Adipocyte (in vitro differentiated cells): ENCODE measurements around the gene MICAL2.

Source experiments
- DNase-seq: peaks from one replicate; pipeline ENCODE4 v3.0.0-alpha.2; 2015; ENCODE audit warnings: low read depth
- H3K27me3 ChIP-seq: replicated peaks from 2 replicates; pipeline ENCODE4 v1.7.0; 2013; ENCODE audit warnings: mild to moderate bottlenecking, low read length, moderate library complexity; ENCODE audit not compliant: control insufficient read depth, insufficient read depth
- H3K36me3 ChIP-seq: 2 replicates; pipeline ENCODE4 v1.7.0; 2013; ENCODE audit warnings: low read length, mild to moderate bottlenecking, moderate library complexity; ENCODE audit not compliant: control insufficient read depth, insufficient read depth, severe bottlenecking
- H3K4me1 ChIP-seq: 2 replicates; pipeline ENCODE4 v1.7.0; 2013; ENCODE audit warnings: mild to moderate bottlenecking, low read length, moderate library complexity; ENCODE audit not compliant: control insufficient read depth, insufficient read depth
- H3K4me3 ChIP-seq: 2 replicates; pipeline ENCODE4 v1.7.0; 2013; ENCODE audit warnings: mild to moderate bottlenecking, low read length, moderate library complexity
- H3K9ac ChIP-seq: 2 replicates; pipeline ENCODE4 v1.7.0; 2013; ENCODE audit warnings: mild to moderate bottlenecking, low read length, moderate library complexity
- H3K9me3 ChIP-seq: 2 replicates; pipeline ENCODE4 v1.7.0; 2013; ENCODE audit warnings: mild to moderate bottlenecking, low read length, moderate library complexity; ENCODE audit not compliant: control insufficient read depth

The MICAL2 gene

DNA sequence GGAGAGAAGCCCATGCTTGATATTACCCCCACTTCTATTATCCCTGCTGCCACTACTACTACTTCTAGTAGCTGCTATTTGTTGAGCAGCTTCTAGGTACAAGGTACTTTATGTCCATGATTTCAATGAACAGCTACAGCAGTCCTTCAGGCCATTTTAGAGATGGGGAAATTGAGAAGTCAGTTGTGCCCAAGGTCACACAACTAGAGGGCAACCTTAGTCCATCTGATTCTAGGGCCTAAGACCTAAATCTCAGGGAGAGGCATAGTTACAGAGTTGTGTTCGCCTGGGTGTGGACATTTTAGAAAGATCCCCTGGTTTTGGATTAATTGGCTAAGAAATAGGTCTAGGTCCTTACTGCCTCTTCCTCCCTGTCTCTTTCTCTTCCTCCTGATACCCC is 52.3 kb downstream of the MICAL2 start:
- Histone ChIP-seq H3K4me3 (no peak overlapping the region), H3K36me3 (peaks cover 13% of the 10 kb centered on the region), H3K9ac (no peak overlapping the region), H3K27me3 (no peaks in the 10 kb centered on the region), H3K9me3 (no peaks in the 10 kb centered on the region), H3K4me1 (peaks cover 29% of the 10 kb centered on the region)
- DNase-seq = no peak

DNA sequence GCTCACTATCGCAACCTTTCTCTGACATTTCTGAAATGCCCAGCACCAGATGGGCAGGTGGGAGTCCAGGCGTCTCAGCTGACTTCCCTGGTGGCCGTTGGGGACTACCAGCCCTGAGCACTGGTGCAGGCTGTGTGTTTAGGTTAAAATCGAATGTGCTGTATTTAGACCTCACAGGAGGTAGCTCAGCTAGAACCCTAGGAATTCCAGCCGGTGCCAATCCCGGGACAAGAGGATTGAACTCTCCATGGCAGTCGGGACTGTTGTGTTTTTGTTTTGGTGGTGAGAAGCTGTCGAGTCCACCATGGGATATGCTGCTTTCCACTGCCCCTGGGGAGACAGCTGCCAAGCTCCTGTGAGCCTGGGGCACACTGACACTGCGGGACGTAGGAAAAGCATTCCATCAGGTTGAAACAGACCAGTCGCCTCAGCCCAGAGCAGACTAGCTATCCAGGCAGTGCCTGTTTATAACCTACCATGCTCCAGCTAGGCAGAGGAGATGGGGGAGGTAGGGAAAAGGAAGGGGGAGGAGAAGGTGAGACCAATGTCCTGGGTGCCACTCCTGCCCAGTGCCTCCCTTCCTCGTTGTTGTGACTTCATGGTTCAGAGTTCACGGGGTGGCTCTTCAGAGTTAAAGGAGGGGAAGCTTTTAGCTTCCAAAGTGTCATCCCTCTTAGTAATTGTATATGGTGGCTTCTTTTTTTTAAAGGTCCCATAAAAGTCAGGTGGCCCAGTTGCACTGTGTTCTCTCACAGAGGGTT is 53.0 kb downstream of the MICAL2 start:
- H3K9ac ChIP-seq = no peak overlapping the region
- peaks cover 24% of the 10 kb centered on the region for H3K4me1 ChIP-seq
- no peak overlapping the region for H3K4me3 ChIP-seq
- no peaks in the 10 kb centered on the region for H3K9me3 ChIP-seq
- H3K27me3 ChIP-seq = no peaks in the 10 kb centered on the region
- H3K36me3 ChIP-seq = peaks cover 13% of the 10 kb centered on the region
- DNase-seq = peak; percentile 79

DNA sequence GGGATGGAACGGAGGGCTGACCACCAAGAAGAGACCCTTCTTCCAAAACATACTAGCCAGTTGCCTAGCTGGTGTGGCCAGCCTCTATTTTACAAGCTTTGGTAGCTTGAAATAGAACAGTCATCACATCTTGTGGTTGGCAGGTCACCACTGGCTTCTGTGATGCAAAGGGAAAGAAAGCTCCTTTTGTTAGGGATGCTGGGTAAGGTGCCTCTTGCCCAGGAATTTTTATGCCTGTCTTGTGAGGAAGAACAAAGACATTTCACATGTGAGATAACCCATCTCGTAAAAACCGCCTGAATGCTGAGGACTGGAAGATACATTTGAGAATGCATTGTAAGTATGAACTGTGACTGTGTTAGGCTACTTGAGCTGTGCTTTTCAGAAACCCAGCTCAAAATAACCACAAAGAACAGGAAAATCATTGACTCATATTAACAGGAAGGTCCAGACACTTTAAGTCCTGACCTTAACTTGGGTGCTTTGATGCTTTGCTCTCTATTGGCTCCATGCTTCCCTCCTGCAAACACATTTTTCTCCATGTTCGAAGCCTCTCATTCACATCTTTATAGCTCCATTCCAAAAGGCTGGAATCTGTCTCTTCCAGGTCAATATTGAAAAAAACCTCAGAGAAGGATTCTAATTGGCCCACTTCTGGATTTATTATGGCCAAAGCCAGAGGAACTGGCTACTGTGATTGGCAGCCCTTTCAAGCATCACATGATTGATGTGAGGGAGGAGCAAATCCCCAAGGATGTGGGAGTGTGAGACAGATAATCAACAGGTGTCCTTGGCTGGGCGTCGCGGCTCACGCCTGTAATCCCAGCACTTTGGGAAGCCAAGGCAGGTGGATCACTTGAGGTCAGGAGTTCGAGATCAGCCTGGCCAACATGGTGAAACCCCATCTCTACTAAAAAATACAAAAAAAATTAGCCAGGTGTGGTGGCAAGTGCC is 53.9 kb downstream of the MICAL2 start:
- Histone ChIP-seq H3K36me3 (peaks cover 13% of the 10 kb centered on the region), H3K9ac (no peak overlapping the region), H3K4me1 (peaks cover 16% of the 10 kb centered on the region), H3K27me3 (no peaks in the 10 kb centered on the region), H3K4me3 (no peak overlapping the region), H3K9me3 (no peaks in the 10 kb centered on the region)
- DNase-seq = peak; percentile 47

DNA sequence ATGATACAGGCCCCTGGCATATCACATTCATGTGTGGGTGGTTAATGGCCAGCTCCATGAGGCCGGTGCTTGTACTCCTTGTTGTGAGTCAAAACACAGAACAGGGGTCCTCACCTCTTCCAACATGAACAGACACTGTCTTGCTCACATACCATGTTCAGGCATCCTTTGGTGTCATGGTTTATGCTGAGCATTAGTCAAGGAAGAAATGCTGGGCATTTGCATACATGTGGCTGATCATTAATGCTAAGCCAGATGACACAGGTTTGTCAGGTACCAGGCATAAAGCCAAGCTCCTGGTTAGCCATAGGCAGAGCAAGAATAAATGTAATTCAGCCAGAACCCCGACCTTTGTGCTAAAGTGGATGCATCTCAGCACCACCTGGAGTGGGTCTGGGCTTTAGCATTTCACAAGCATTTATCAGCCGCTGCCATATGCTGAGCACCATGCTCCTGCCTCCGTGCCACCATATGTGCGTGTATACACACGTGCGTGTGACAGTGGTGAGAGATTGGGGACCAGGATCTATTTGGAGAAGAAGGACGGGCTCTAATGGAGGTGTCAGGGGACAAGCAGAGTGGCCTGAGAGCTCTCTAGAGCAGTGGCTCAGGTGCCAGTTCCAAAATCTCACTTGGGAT is 55.0 kb downstream of the MICAL2 start:
- Histone ChIP-seq H3K9me3 (no peaks in the 10 kb centered on the region), H3K27me3 (no peaks in the 10 kb centered on the region), H3K4me1 (peaks cover 9% of the 10 kb centered on the region), H3K36me3 (peaks cover 13% of the 10 kb centered on the region), H3K4me3 (no peak overlapping the region), H3K9ac (no peak overlapping the region)
- no peak for DNase-seq

DNA sequence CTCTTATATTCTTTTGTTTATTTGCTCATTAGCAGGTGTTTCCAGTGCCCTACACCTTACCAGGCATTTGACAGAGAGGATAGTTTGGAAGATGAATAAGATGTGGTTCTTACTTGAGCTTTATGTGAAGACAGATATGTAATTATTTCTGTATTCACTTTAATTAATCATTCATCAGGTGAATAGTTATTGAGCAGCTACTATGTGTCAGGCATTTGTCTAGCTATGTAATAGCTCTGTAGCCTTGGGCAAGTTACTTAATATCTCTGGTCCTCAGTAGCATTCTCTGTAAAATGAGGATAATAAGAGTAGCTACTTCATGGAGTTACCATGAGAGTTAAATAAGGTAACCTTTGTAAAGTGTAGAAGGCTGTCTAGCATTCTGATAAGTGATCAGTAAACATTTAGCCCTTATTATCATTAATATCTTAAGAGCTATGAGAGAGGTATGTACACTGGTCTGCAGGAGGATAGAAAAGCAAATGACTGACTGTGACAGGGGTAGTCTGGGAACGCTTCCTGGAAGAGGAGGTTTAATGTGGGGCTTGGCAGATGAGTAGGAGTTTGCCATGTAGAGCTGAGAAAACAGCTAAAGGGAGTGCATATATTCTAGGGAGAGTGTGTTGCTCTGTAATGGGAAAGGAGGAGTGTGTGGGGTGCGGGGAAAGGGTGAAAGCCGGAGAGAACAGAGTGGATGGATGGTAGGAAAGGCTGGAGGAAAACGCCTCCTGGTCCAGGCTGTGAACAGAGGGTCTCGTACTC is 56.1 kb downstream of the MICAL2 start:
- Histone ChIP-seq H3K9me3 (no peaks in the 10 kb centered on the region), H3K4me1 (peaks cover 20% of the 10 kb centered on the region), H3K36me3 (peaks cover 13% of the 10 kb centered on the region), H3K4me3 (no peak overlapping the region), H3K27me3 (no peaks in the 10 kb centered on the region), H3K9ac (no peak overlapping the region)
- DNase-seq = no peak

DNA sequence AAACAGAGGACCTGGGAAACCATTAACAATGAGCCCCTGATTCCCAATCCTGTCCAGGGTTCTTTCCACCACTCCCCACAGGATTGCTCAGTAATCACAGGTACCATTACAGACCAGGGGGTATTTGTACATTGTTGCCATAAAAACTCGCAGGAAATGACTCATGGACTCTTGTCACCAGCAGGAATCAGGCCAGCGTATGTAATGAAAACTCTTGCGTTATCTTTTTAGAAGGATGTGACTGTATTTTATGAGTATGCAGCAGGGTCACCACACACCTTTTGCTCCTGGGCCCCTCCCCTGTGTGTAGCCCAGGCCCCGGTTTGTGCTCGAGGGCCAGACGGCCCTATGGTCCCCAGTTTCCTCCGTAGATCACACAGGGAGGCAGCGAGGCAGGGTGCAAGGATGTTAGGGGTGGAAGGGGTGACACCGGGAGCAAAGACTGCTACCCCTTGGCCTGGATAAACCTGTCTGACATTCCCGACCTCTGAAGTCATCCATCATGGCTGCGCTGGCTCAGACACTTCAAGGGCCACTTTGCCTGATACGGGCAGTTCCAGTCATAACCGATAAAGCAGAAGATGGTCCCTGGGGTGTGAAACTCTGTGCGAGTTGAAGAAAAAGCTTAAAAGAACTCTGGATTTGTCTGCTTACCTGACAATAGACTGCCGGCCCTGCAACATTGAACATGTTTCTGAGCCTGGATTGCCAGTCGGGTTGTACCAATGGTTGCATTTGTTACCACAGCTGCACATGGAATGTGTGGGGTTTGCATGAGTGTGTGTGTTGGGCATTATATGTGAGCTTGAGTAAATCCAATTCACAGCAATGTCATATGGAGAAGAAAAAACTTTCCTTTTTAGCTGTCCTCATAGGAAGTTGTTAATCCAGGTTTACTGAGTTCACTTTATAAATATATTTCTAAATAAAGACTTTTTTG is 56.9 kb downstream of the MICAL2 start:
- peak; percentile 69 for DNase-seq
- no peak overlapping the region for H3K4me3 ChIP-seq
- peaks cover 11% of the 10 kb centered on the region for H3K36me3 ChIP-seq
- no peaks in the 10 kb centered on the region for H3K27me3 ChIP-seq
- H3K9ac ChIP-seq = no peak overlapping the region
- peaks cover 20% of the 10 kb centered on the region for H3K4me1 ChIP-seq
- peaks cover 3% of the 10 kb centered on the region for H3K9me3 ChIP-seq

DNA sequence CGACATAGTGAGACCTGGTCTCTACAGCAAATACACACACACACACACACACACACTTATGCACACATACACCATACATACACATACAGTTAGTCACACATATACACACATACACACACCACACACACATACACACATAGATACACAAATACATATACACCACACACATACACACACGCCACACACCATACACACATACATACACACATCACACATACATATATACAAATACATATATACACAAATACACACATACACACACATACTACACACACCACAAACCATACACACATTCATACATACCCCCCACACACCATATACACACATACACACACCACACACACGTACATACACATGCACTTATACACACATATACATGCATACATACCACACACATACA is 57.7 kb downstream of the MICAL2 start:
- Histone ChIP-seq H3K4me3 (no peak overlapping the region), H3K9ac (no peak overlapping the region), H3K9me3 (peaks cover 3% of the 10 kb centered on the region), H3K27me3 (no peaks in the 10 kb centered on the region), H3K36me3 (peaks cover 3% of the 10 kb centered on the region), H3K4me1 (peaks cover 20% of the 10 kb centered on the region)
- DNase-seq = no peak

DNA sequence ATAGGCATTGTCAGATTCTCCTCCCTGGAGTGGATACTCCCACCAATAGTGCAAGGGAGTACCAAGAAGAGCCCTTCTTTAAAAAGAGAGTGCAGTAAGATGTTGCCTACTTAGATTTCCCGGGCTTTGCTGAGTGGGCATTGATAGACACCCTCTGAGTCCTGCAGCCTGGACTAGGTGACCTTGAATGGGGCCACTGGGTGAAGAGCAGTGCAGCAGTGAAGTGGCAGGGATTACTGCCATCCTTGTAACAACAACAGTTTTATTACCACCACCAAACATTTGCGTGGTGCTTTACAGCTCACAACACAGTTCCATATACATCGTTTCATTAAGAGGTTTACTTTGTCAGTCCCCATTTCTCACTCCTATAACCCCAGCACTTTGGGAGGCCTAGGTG is 59.4 kb downstream of the MICAL2 start:
- Histone ChIP-seq H3K36me3 (peaks cover 3% of the 10 kb centered on the region), H3K9ac (no peak overlapping the region), H3K9me3 (peaks cover 3% of the 10 kb centered on the region), H3K4me3 (no peak overlapping the region), H3K27me3 (no peaks in the 10 kb centered on the region), H3K4me1 (peaks cover 15% of the 10 kb centered on the region)
- no peak for DNase-seq

DNA sequence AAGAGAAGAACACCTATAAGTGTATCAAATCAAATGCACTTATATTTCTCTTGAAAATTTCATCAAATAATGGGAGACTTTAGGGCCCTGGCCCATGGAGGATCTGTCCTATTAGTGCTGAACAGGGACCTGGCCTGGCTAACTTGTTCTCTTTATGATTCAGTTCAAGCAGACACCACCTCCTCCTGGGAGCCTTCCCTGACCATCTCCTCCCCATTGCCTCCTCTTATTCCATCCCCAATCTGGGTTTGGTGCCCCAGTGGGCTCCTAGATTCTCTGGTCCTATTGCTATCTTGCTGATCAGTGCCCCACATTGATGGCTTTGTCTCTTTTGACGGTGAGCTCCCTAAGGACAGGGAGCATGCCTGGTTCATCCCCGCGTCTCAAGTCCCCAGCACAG is 60.1 kb downstream of the MICAL2 start:
- Histone ChIP-seq H3K4me3 (peak overlapping the region; percentile 52), H3K36me3 (peaks cover 3% of the 10 kb centered on the region), H3K4me1 (peaks cover 15% of the 10 kb centered on the region), H3K9ac (peak overlapping the region; percentile 43), H3K9me3 (peaks cover 3% of the 10 kb centered on the region), H3K27me3 (no peaks in the 10 kb centered on the region)
- no peak for DNase-seq

DNA sequence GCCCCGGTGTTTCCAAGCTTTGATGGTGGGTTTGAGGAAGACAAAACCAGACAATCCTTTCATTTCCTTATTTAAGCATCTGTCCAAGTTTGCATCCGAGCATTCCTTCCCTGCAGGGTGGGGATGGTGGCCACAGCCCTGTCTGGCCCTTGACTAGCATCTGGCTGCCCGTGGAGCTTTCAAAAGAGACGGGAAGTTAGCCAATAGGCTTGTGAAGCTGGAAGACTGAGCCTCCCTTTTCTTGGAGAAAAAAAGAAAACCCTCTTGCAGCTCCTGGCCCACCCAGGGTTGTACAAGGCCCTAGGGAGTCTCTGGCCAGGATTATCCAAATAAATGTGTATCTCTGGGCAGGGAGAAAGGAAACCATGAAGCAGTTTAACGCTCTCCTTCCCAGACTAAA is 60.6 kb downstream of the MICAL2 start:
- Histone ChIP-seq H3K4me3 (peak overlapping the region; percentile 52), H3K9me3 (peaks cover 3% of the 10 kb centered on the region), H3K9ac (peak overlapping the region; percentile 43), H3K36me3 (peaks cover 3% of the 10 kb centered on the region), H3K4me1 (peaks cover 15% of the 10 kb centered on the region), H3K27me3 (no peaks in the 10 kb centered on the region)
- DNase-seq = no peak
